K562 (cell line): ENCODE results near the gene KCNQ2. TPM values are rescaled to one million over a fixed set of nuclear protein-coding genes. Genes with fewer than 3 reads are reported as not detected.

ENCODE experiments used
- ATAC-seq: fragments of 200-7000 bp; cut with Tn5 transposase; 3 replicates; pipeline ENCODE4 v1.9.1; 2020; ENCODE audit warnings: moderate library complexity
- BruUV-seq: library from RNA; stranded (reverse); fragments of 400-500 nt; replicated peaks from 2 replicates; lab custom pipeline; 2021; lab: Mats Ljungman, UMichigan
- CTCF ChIA-PET: fragments of 300-600 bp; formaldehyde crosslinking; extraction: SDS; loops from one replicate; lab custom pipeline; 2021; ENCODE audit warnings: low intra/inter-chr PET ratio; lab: Yijun Ruan, JAX
- POLR2A ChIA-PET: fragments of 300-600, 350-650 bp; sonication (Branson Sonifier 250); formaldehyde crosslinking; extraction: SDS; loops from one replicate; lab custom pipeline; 2021; ENCODE audit warnings: antibody characterized with exemption, inconsistent platforms; lab: Yijun Ruan, JAX
- DNase-seq, 4 experiments: peaks; one replicate each; pipeline versions ENCODE4 v3.0.0 to v3.0.0-alpha.2; 2011 to 2018; ENCODE audit warnings: low spot score in 3 of 4, mixed read lengths in 3 of 4; ENCODE audit errors: extremely low read depth in 1 of 4
- FAIRE-seq: peaks from 2 replicates; lab custom pipeline; 2011; peaks lifted over from hg19 to GRCh38; lab: Jason Lieb, UNC
- H2AFZ ChIP-seq: 2 replicates; pipeline ENCODE4 v1.6.0; 2011; ENCODE audit warnings: low read depth, low read length, control low read depth, inconsistent platforms
- H3K27ac ChIP-seq: fragments of 200-600 bp; 3 replicates; pipeline ENCODE4 v1.8.0; 2011; ENCODE audit warnings: low read depth, mild to moderate bottlenecking, control low read depth, inconsistent platforms, low read length, moderate library complexity, mixed read lengths; ENCODE audit errors: extremely low read depth
- H3K27me3 ChIP-seq, 2 experiments: fragments of 300-600 bp in 1 of 2; 2 replicates in 1 of 2; 3 replicates in 1 of 2; pipeline versions ENCODE4 v1.6.0 to v1.8.0; 2011; ENCODE audit warnings: inconsistent platforms in 2 of 2, low read length in 2 of 2, mild to moderate bottlenecking in 1 of 2, mixed read lengths in 1 of 2, moderate library complexity in 1 of 2; ENCODE audit not compliant: control insufficient read depth in 2 of 2, insufficient read depth in 2 of 2
- H3K36me3 ChIP-seq: fragments of 300-600 bp; 3 replicates; pipeline ENCODE4 v1.8.0; 2011; ENCODE audit warnings: mild to moderate bottlenecking, low read length, inconsistent platforms; ENCODE audit not compliant: control insufficient read depth, insufficient read depth
- H3K4me1 ChIP-seq, 2 experiments: fragments of 200-600 bp in 1 of 2; replicated peaks in 1 of 2; 2 replicates in 1 of 2; 3 replicates in 1 of 2; pipeline versions ENCODE4 v1.5.1 to v1.8.0; 2011; ENCODE audit warnings: inconsistent platforms in 2 of 2, low read length in 2 of 2, mild to moderate bottlenecking in 1 of 2, mixed read lengths in 1 of 2, moderate library complexity in 1 of 2; ENCODE audit not compliant: control insufficient read depth in 2 of 2, insufficient read depth in 2 of 2
- H3K4me2 ChIP-seq: 2 replicates; pipeline ENCODE4 v1.6.1; 2011; ENCODE audit warnings: low read length, control low read depth, inconsistent platforms, mixed read lengths; ENCODE audit not compliant: insufficient read depth
- H3K4me3 ChIP-seq: fragments of 200-600 bp; sonication (generic), shearing (Covaris generic); 2 replicates; pipeline ENCODE4 v1.5.1; 2016; ENCODE audit warnings: control low read depth, inconsistent platforms
- H3K79me2 ChIP-seq: fragments of 200-600 bp; 3 replicates; pipeline ENCODE4 v1.8.0; 2011; ENCODE audit warnings: low read length, inconsistent platforms; ENCODE audit not compliant: control insufficient read depth, insufficient read depth
- H3K9ac ChIP-seq, 2 experiments: 2 replicates each; pipeline versions ENCODE4 v1.6.0 to v1.6.1; 2011; ENCODE audit warnings: low read depth in 2 of 2, low read length in 2 of 2, control low read depth in 1 of 2, inconsistent platforms in 1 of 2, mild to moderate bottlenecking in 1 of 2, mixed read lengths in 1 of 2; ENCODE audit not compliant: insufficient read depth in 1 of 2
- H3K9me1 ChIP-seq: one replicate; pipeline ENCODE4 v1.6.0; 2011; ENCODE audit warnings: inconsistent platforms, mild to moderate bottlenecking, low read length, moderate library complexity; ENCODE audit not compliant: control insufficient read depth, insufficient read depth
- H3K9me3 ChIP-seq: replicated peaks from 2 replicates; pipeline ENCODE4 v1.5.1; 2011; ENCODE audit warnings: low read depth, low read length, inconsistent platforms; ENCODE audit not compliant: control insufficient read depth, insufficient read depth
- H4K20me1 ChIP-seq: replicated peaks from 2 replicates; pipeline ENCODE4 v1.6.1; 2011; ENCODE audit warnings: low read length, inconsistent platforms, mixed read lengths; ENCODE audit not compliant: control insufficient read depth, insufficient read depth
- ARID2 ChIP-seq: fragments of 450-650 bp; IDR thresholded peaks from 2 replicates; pipeline ENCODE4 v1.6.1; 2017; ENCODE audit warnings: antibody characterized with exemption, mild to moderate bottlenecking
- ARID3B ChIP-seq: fragments of 250-450 bp; sonication (Bioruptor Pico); IDR thresholded peaks from 2 replicates; pipeline ENCODE4 v1.4.0; 2020; ENCODE audit warnings: borderline replicate concordance
- CBFA2T3 ChIP-seq: fragments of 450-650 bp; IDR thresholded peaks from 2 replicates; pipeline ENCODE4 v1.6.1; 2017
- KDM1A ChIP-seq, 2 experiments: fragments of 450-650 bp; IDR thresholded peaks; 2 replicates each; pipeline ENCODE4 v1.6.1; 2016; ENCODE audit warnings: mild to moderate bottlenecking in 2 of 2
- NFIX ChIP-seq: fragments of 250-450 bp; sonication (Bioruptor Pico); IDR thresholded peaks from 2 replicates; pipeline ENCODE4 v1.4.0; 2020; ENCODE audit warnings: low read depth, mild to moderate bottlenecking, moderate library complexity
- POU5F1 ChIP-seq: fragments of 150-350 bp; IDR thresholded peaks from 2 replicates; pipeline ENCODE4 v1.6.1; 2014; ENCODE audit warnings: borderline replicate concordance, low read length, low read depth, mild to moderate bottlenecking; ENCODE audit not compliant: partially characterized antibody
- TOE1 ChIP-seq, 2 experiments: fragments of 450-650 bp in 1 of 2; sonication (generic) in 1 of 2; formaldehyde crosslinking in 1 of 2; IDR thresholded peaks; 2 replicates each; pipeline versions ENCODE4 v1.7.1 to v1.8.0; 2016 to 2022; ENCODE audit warnings: borderline replicate concordance in 2 of 2, mild to moderate bottlenecking in 2 of 2, antibody characterized with exemption in 1 of 2, inconsistent platforms in 1 of 2, low read depth in 1 of 2, missing genetic modification reagents in 1 of 2, moderate library complexity in 1 of 2
- WGBS: fragments of 100-300 bp; shearing (Covaris generic); methylation state at CpG from one replicate; pipeline ENCODE4 v1.1.6; 2016; ENCODE audit warnings: low coverage, mixed read lengths; ENCODE audit not compliant: insufficient coverage; ENCODE audit errors: missing lambda C conversion rate; 5-methylcytosine and 5-hydroxymethylcytosine counted together
- in situ Hi-C: fragments of 300-500 bp; cut with MboI; formaldehyde crosslinking; loops from 4 replicates; pipeline ENCODE4 v1.15.0; 2018; ENCODE audit warnings: inconsistent platforms, mixed read lengths
- intact Hi-C: fragments of 100-400 bp; cut with micrococcal nuclease; formaldehyde crosslinking; loops from 2 replicates; pipeline ENCODE4 v1.14.2; 2022
- polyA plus RNA-seq, 8 experiments: library from polyadenylated mRNA; depleted of rRNA in 4 of 8; stranded (reverse) in 5 of 8; unstranded in 3 of 8; fragments of >200 nt; fragmentation: Nextera tagmentation in 2 of 8; fragmentation: Illumina TruSeq in 1 of 8; extraction: Ambion mirVana in 2 of 8; extraction: Trizol in 1 of 8; gene quantifications; 2 replicates each; pipeline versions ENCODE4 v1.2.1 to v1.2.3, GENCODE V29; 2011 to 2014; ENCODE audit warnings: inconsistent platforms in 1 of 8, missing spikeins in 1 of 8
- total RNA-seq, 7 experiments: library from RNA; depleted of rRNA in 6 of 7; stranded (reverse); fragments of >200 nt in 6 of 7; fragmentation: Illumina TruSeq in 2 of 7; extraction: Trizol in 2 of 7; gene quantifications; 2 replicates each; pipeline versions ENCODE4 v1.2.1 to v1.2.3, GENCODE V29; 2011 to 2021; ENCODE audit warnings: low replicate concordance in 1 of 7

KCNQ2 gene
- total and polyA plus RNA-seq, 9 of the 15 experiments (the other 6 are each of a cell fraction or from before 2014, with no cell fraction given), result 0.13 to 0.16 TPM; not detected in 7

- no peak for TF ChIP-seq TOE1 (IDR thresholded peaks at IDR 0.05; ENCODE audit: borderline replicate concordance)
- no peak for TF ChIP-seq TOE1 (CRISPR knock-in tag; IDR thresholded peaks at IDR 0.05; ENCODE audit: borderline replicate concordance, low read depth)
- TF ChIP-seq POU5F1, result no peak
These were observed 102.5 kb downstream of the KCNQ2 start (continued) for GRCh38 chr20:63369724-63370617.

- H3K9ac ChIP-seq, result no peak overlapping the region
- BruUV-seq, result no TSS peak
- no peaks in the 10 kb centered on the region for H3K79me2 ChIP-seq
- H3K9me1 ChIP-seq, result no peaks in the 10 kb centered on the region
- peaks cover 0 to 11% of the 10 kb centered on the region in 2 experiments; a peak in 2 of 5 replicates for H3K4me1 ChIP-seq
- ChIA-PET CTCF (no interaction called here), POLR2A (no interaction called here)
- no peak for FAIRE-seq
- no peak overlapping the region for H3K4me3 ChIP-seq
- intact Hi-C loops (no loop called here), in situ Hi-C loops (no loop called here)
- TF ChIP-seq KDM1A (IDR thresholded peaks at IDR 0.05) (peak in 1 of 2 experiments; percentile 95; a peak in 2 of 4 replicates), CBFA2T3 (no peak), ARID3B (CRISPR knock-in tag) (no peak), ARID2 (no peak), NFIX (no peak)
- DNase-seq, result no peak
- H3K27me3 ChIP-seq, result peaks cover 14 to 87% of the 10 kb centered on the region in 2 experiments; a peak in 4 of 5 replicates
- no peak overlapping the region for H2AFZ ChIP-seq
- H4K20me1 ChIP-seq, result peaks cover 11% of the 10 kb centered on the region
- WGBS, result 4% methylated on average over 10 of the region's 10 CpGs
- no peaks in the 10 kb centered on the region for H3K9me3 ChIP-seq
- no peak for ATAC-seq
- no peak overlapping the region for H3K4me2 ChIP-seq
- H3K27ac ChIP-seq, result no peak overlapping the region
- H3K36me3 ChIP-seq, result no peaks in the 10 kb centered on the region
These were observed 103.4 kb downstream of the KCNQ2 start for GRCh38 chr20:63369024-63369530.
